Measurements from ENCODE around the gene OCA2.

GRCh38 chr15:28014623-28015200 is 84.4 kb downstream of the OCA2 start:
- no peak for TF ChIP-seq CTCF (conservative IDR thresholded peaks at IDR 0.05; ENCODE audit: low read depth, low read length)
- TF ChIP-seq EZH2 (IDR thresholded peaks at IDR 0.05; ENCODE audit: borderline replicate concordance, low read depth, low read length, poor library complexity, severe bottlenecking): no peak
